ENCODE measurements around the gene MYO1D.

The MYO1D gene

GRCh38 chr17:32849879-32850278, 27.0 kb downstream of the MYO1D start:
- no peak overlapping the region for H3K4me3 ChIP-seq (replicated peaks; ENCODE audit: low read depth, low read length)
- no peak for DNase-seq (ENCODE audit: extremely low read depth, low read depth)
- TF ChIP-seq, protein P1, sequence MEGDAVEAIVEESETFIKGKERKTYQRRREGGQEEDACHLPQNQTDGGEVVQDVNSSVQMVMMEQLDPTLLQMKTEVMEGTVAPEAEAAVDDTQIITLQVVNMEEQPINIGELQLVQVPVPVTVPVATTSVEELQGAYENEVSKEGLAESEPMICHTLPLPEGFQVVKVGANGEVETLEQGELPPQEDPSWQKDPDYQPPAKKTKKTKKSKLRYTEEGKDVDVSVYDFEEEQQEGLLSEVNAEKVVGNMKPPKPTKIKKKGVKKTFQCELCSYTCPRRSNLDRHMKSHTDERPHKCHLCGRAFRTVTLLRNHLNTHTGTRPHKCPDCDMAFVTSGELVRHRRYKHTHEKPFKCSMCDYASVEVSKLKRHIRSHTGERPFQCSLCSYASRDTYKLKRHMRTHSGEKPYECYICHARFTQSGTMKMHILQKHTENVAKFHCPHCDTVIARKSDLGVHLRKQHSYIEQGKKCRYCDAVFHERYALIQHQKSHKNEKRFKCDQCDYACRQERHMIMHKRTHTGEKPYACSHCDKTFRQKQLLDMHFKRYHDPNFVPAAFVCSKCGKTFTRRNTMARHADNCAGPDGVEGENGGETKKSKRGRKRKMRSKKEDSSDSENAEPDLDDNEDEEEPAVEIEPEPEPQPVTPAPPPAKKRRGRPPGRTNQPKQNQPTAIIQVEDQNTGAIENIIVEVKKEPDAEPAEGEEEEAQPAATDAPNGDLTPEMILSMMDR (IDR thresholded peaks at IDR 0.05; ENCODE audit: low read depth, low read length, missing control alignments), result no peak

DNA sequence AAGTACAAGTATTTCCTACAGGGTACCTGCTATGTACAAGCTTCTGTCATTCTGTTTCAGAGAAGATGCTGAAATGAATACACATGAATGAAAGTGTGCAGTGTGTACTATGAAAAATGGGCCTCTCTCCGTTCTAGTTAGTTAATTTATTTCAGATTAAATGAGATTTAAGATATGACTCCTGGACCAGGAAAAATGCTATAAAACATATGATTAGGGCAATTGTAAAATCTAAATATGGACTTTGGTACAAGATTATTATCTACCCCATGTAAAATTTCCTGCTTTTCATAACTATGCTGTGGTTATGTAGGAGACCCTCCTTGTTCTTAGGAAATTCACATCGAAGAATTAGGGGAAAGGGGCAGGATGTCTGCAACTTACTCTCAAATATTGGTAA, 28.9 kb downstream of the MYO1D start:
- no peak for DNase-seq (ENCODE audit: extremely low read depth, low read depth)
- H3K4me3 ChIP-seq (replicated peaks; ENCODE audit: low read depth, low read length), result no peak overlapping the region
- TF ChIP-seq, protein P1 (IDR thresholded peaks at IDR 0.05; ENCODE audit: low read depth, low read length, missing control alignments), result no peak

DNA sequence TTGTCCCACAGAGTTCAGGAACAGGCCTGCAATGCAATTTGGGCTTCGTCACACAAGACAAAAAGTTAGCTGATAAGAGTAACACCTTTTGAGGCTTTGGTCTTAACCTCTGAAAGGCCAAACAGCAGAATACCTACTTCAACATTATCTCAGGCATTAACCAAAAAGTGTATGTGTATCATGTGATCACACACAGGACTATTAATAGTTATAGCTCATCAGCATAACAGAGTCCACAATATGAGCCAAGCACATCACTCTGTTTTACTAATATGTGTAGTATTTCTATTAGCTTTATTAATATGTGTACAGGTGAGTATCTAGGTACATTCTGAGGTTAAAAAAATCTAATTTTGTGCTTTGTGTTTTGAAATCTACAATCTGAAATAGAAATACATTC, 30.8 kb downstream of the MYO1D start:
- TF ChIP-seq, protein P1 (IDR thresholded peaks at IDR 0.05; ENCODE audit: low read depth, low read length, missing control alignments), result no peak
- no peak for DNase-seq (ENCODE audit: extremely low read depth, low read depth)

GRCh38 chr17:32840241-32840640, 36.7 kb downstream of the MYO1D start:
- H3K4me3 ChIP-seq (replicated peaks; ENCODE audit: low read depth, low read length), result no peak overlapping the region
- DNase-seq (ENCODE audit: extremely low read depth, low read depth), result no peak
- TF ChIP-seq, protein P1 (IDR thresholded peaks at IDR 0.05; ENCODE audit: low read depth, low read length, missing control alignments), result no peak

More for the DNA sequence above, 30.8 kb downstream of the MYO1D start:
- no peak overlapping the region for H3K4me3 ChIP-seq (replicated peaks; ENCODE audit: low read depth, low read length)

DNA sequence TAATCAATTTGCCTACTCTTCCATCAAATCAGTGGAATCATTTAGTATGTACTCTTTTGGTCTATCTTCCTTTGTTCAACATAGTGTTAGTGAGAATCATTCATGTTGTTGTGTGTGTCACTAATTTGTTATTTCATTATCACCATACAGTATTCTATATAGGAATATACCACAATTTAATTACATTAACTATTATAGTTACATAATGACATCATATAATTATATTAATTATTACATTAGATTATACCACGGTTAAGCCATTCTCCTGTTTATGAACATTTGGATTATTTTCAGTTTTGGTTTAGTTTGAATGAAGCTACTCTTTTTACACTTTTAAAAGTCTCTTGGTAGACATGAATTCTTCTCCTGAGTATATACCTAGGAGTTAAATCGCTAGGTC, 40.4 kb downstream of the MYO1D start:
- TF ChIP-seq, protein P1 (IDR thresholded peaks at IDR 0.05; ENCODE audit: low read depth, low read length, missing control alignments), result no peak

GRCh38 chr17:32835291-32835761, 41.6 kb downstream of the MYO1D start:
- no peak overlapping the region for H3K4me3 ChIP-seq (replicated peaks; ENCODE audit: low read depth, low read length)
- no peak for DNase-seq (ENCODE audit: extremely low read depth, low read depth)
- TF ChIP-seq, protein P1 (IDR thresholded peaks at IDR 0.05; ENCODE audit: low read depth, low read length, missing control alignments), result no peak

More for the DNA sequence above, 40.4 kb downstream of the MYO1D start:
- DNase-seq (ENCODE audit: extremely low read depth, low read depth), result no peak
- H3K4me3 ChIP-seq (replicated peaks; ENCODE audit: low read depth, low read length), result no peak overlapping the region

DNA sequence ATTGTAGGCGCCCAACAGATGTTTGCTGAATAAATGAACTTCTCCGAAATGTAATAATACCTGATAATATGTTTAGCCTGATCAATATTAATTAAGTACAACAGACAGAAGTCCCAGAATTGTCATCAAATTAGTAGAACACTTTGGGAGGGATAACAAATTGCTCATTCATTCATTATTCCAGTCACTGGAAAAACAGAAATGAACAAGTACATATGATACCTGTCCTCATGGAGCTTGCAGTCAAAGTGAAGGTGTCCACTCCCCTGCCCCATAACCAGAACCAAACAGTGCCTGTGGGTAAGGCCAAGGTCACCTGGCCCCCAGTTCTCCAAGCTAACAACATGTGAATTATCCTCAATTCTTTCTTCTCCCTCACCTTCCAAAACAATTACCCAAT, 42.8 kb downstream of the MYO1D start:
- TF ChIP-seq, protein P1 (IDR thresholded peaks at IDR 0.05; ENCODE audit: low read depth, low read length, missing control alignments), result no peak
- H3K4me3 ChIP-seq (replicated peaks; ENCODE audit: low read depth, low read length), result no peak overlapping the region
- no peak for DNase-seq (ENCODE audit: extremely low read depth, low read depth)
